Measurements from ENCODE around the gene MACROH2A1.

MACROH2A1 gene

DNA sequence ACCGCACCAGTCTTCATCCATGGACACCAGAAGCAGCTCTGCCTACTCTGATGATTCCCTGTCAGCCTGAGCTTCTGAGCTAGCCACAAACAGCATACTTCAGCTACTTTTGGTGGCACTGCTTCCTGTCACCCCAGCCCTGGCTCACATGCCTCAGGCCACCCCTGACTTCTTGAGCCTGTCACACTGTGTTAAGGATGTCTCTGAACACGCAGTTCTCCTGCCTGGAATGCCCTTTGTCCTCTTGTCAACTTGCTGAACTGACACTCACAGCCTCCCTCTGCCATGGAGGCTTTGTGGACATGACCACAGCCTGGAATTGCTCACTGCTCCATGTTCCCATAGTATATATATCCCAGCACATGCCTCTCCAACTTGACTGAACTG, 7.2 kb downstream of the MACROH2A1 start:
- TF ChIP-seq, protein P1, sequence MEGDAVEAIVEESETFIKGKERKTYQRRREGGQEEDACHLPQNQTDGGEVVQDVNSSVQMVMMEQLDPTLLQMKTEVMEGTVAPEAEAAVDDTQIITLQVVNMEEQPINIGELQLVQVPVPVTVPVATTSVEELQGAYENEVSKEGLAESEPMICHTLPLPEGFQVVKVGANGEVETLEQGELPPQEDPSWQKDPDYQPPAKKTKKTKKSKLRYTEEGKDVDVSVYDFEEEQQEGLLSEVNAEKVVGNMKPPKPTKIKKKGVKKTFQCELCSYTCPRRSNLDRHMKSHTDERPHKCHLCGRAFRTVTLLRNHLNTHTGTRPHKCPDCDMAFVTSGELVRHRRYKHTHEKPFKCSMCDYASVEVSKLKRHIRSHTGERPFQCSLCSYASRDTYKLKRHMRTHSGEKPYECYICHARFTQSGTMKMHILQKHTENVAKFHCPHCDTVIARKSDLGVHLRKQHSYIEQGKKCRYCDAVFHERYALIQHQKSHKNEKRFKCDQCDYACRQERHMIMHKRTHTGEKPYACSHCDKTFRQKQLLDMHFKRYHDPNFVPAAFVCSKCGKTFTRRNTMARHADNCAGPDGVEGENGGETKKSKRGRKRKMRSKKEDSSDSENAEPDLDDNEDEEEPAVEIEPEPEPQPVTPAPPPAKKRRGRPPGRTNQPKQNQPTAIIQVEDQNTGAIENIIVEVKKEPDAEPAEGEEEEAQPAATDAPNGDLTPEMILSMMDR (IDR thresholded peaks at IDR 0.05; ENCODE audit: borderline replicate concordance, insufficient read depth, low read depth, low read length), result no peak

DNA sequence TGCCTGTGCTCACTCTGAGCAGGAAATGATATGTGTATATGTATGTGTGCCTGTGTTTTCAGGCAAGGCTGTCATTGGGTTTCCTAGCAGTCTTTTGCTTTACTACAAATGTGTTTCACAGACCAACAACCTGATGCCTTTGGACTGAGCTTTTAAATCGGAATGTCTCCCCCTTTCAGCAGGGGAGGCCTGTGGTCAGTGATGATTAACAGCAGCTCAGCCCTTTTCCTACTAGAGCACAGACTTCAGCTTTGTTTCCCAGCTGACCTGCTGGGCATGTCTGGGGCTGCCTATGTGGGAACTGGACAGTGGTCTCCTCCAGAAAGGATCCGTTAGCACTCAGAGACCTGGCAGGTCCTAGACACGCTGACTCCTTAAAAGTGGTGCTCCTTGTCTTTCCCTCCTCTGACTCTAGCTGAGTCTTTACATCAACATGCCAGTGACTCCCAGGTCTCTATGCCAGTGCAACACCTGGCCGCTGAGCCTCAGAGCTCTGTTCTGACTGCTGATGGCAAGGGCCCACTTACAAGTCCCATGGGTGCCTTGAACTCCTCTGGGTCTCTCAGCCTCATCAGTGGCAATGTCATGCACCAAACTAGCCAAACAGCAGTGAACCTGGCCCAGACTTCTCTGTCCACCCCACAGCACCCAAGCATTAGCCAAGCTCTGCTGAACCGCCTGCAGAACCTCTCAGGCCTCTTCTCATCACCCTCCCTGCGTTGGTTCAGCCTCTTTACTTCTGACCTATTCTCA, 7.7 kb downstream of the MACROH2A1 start:
- TF ChIP-seq, protein P1 (IDR thresholded peaks at IDR 0.05; ENCODE audit: borderline replicate concordance, insufficient read depth, low read depth, low read length), result no peak
- no peak overlapping the region for H3K4me3 ChIP-seq (ENCODE audit: low read depth, low read length)

More for the DNA sequence above, 7.2 kb downstream of the MACROH2A1 start:
- H3K4me3 ChIP-seq (ENCODE audit: low read depth, low read length), result no peak overlapping the region

DNA sequence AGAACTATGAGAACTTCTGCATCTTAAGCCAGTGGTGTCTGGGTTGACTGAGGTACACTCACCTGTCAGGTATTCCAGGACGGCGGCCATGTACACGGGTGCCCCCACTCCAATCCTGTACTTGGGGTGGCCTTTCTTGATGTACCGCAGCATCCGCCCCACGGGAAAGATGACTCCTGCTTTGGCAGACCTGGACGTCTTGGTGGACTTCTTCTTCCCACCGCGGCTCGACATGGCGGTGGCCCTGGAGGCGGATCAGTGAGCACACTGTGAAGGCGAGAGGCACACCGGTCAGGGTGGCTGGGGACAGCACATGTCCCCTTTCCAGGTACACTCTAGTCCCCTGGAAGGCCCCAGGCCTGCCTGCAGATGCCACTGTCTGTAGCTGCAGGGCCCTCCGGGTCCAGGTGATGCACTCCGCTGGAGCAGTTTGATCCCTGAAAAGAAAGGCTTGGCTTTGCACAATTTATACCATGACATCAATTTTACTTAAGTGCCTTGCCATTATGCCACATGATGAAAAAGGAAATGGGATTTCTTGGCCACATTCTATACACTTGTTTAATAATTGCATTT, 10.1 kb downstream of the MACROH2A1 start:
- no peak overlapping the region for H3K4me3 ChIP-seq (ENCODE audit: low read depth, low read length)
- TF ChIP-seq, protein P1 (IDR thresholded peaks at IDR 0.05; ENCODE audit: borderline replicate concordance, insufficient read depth, low read depth, low read length), result no peak

DNA sequence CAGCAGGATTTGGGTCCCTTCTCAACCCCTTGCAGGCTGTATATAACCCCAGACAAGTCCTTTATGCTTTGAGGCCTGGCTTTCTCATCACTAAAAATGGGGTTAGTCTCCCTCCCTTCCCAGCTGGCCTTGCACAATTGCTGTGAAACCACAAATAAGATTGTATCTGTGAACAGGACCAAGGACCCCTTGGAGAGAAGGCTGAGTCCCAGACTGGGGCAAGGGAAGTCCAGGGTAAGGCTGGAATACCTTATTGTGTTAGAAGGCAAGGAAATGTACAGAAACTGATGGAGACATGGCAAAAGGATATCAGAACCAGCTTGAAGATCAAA, 11.4 kb downstream of the MACROH2A1 start:
- TF ChIP-seq, protein P1 (IDR thresholded peaks at IDR 0.05; ENCODE audit: borderline replicate concordance, insufficient read depth, low read depth, low read length), result no peak
- H3K4me3 ChIP-seq (ENCODE audit: low read depth, low read length), result no peak overlapping the region

DNA sequence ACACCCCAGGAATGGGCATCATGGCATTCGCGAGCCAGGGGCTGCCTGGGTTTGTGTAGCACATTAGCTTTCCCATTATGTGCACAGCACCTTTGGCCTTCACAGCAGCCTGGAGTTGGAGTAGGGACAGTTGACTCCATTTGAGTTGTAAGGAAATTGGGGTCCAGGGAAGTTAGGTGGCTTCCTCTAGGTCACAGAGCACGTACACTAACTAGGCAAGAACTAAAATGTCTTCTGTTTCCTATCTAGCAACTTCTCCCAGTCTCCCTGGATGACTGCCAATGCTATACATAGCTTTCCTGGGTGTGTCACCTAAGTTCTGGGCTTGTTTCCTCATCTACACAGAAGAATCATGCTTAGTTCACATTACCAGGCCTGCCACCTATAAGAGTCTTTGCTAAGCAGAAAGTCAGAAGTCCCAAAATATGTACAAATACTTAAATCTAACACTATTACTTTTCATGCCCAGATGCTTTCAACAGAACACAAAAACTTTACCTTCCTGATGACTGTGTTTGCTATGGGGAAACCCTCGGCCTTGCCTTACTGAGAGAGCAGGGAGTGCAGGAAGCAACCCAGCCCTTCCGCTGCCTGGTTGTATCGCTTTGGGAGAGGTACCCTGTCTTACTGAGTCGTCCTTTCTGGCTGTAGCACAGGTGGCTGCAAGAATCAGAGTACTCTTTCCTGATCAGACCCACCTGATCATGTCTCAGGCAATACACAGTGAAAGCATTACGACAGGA, 12.0 kb downstream of the MACROH2A1 start:
- TF ChIP-seq, protein P1 (IDR thresholded peaks at IDR 0.05; ENCODE audit: borderline replicate concordance, insufficient read depth, low read depth, low read length), result no peak

DNA sequence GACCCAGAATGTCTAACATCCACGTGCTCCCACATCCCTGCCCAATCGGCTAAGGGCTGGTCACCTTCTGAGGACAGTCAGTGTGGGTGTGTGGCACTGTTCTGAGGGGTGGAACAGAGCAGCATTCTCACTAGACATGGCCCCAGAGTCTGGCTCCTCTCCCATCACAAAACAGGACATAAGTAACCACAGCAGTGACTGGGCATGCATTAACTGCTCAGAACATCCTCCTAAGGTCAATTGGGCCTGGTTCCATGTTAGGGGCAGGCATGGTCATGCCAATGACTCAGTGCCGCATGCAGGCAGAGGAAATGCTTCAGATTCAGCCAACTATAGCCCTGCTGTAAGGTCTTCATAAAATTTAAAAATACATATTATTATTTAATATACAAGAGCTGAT, 12.9 kb downstream of the MACROH2A1 start:
- no peak overlapping the region for H3K4me3 ChIP-seq (ENCODE audit: low read depth, low read length)
- TF ChIP-seq, protein P1 (IDR thresholded peaks at IDR 0.05; ENCODE audit: borderline replicate concordance, insufficient read depth, low read depth, low read length), result no peak

More for the DNA sequence above, 12.0 kb downstream of the MACROH2A1 start:
- no peak overlapping the region for H3K4me3 ChIP-seq (ENCODE audit: low read depth, low read length)

Measured in GM12875 (cell line).